Right lobe of liver (tissue), 6 donors: ENCODE results near the gene ADGRF5. TPM values are rescaled to one million over a fixed set of nuclear protein-coding genes. Genes with fewer than 3 reads are reported as not detected.
A peak's percentile ranks its signal among the peaks of the same experiment; 100 is the strongest.

Experiments
- ATAC-seq, 4 donors: fragments of 200-7000 bp; cut with Tn5 transposase; one replicate each; pipeline ENCODE4 v1.9.1; 2020; ENCODE audit warnings: mild to moderate bottlenecking in 4 of 4, moderate library complexity in 4 of 4
- DNase-seq, 3 donors: peaks; one replicate each; pipeline ENCODE4 v3.0.0-alpha.2; 2020
- H3K27ac ChIP-seq, 3 donors: fragments of 200-600 bp; one replicate each; pipeline ENCODE4 v1.8.0; 2022
- H3K27me3 ChIP-seq, 2 donors: fragments of 200-600 bp; one replicate each; pipeline ENCODE4 v1.8.0; 2022
- H3K36me3 ChIP-seq, 4 donors: fragments of 200-600 bp; sonication (generic) in 1 of 4; one replicate each; pipeline versions ENCODE4 v1.5.1 to v1.8.0; 2017 to 2022; ENCODE audit warnings: control low read depth in 1 of 4
- H3K4me1 ChIP-seq, 4 donors: fragments of 200-600 bp; sonication (generic) in 1 of 4; one replicate each; pipeline versions ENCODE4 v1.5.1 to v1.8.0; 2017 to 2022; ENCODE audit warnings: control low read depth in 1 of 4
- H3K4me3 ChIP-seq, 3 donors: fragments of 200-600 bp; one replicate each; pipeline ENCODE4 v1.8.0; 2022
- H3K9me3 ChIP-seq, 4 donors: fragments of 200-600 bp; sonication (generic) in 1 of 4; one replicate each; pipeline versions ENCODE4 v1.5.1 to v1.8.0; 2017 to 2022; ENCODE audit warnings: control low read depth in 1 of 4
- CTCF ChIP-seq, 4 donors: fragments of 200-600 bp in 3 of 4; fragments of 450-650 bp in 1 of 4; IDR thresholded peaks; one replicate each; pipeline versions ENCODE4 v1.5.1 to v1.8.0; 2016 to 2022; ENCODE audit warnings: antibody characterized with exemption in 4 of 4, mild to moderate bottlenecking in 2 of 4
- POLR2A ChIP-seq: fragments of 450-650 bp; IDR thresholded peaks from one replicate; pipeline ENCODE4 v1.6.1; 2017; ENCODE audit warnings: antibody characterized with exemption, mild to moderate bottlenecking
- WGBS: methylation state at CpG from one replicate; pipeline ENCODE4 v1.1.6; 2018; ENCODE audit warnings: low coverage, low lambda C conversion rate; ENCODE audit not compliant: insufficient coverage; ENCODE audit errors: missing lambda C conversion rate; 5-methylcytosine and 5-hydroxymethylcytosine counted together
- intact Hi-C, 2 donors: fragments of 100-400 bp; cut with DNase I; formaldehyde crosslinking; loops; one replicate each; pipeline versions ENCODE4 v1.11.2 to v1.14.1; 2022
- long read RNA-seq: library from polyadenylated mRNA; unstranded; transcript quantifications from one replicate; pipeline ENCODE4 v2.0.0, GENCODE V29; 2019
- total RNA-seq, 6 experiments: library from RNA; depleted of rRNA in 2 of 6; stranded (reverse); fragments of >200 nt in 2 of 6; fragmentation: NEBNext Ultra II Directional in 3 of 6; extraction: Animal tissue kit (Norgen Biotek cat#: 25700) in 3 of 6; gene quantifications; one replicate each; pipeline versions ENCODE4 v1.1.0 to v1.2.4, GENCODE V29; 2016 to 2023
- donor health status: DM: no; HTN: yes; CAD: no.
- donor health status: DM: no; HTN: no; CAD: no.
- donor health status: DM: no; HTN: no; CAD: no.
- donor health status: DM: no; HTN: yes; CAD: no.
- donor health status: DM: no; HTN: yes; CAD: no.

Gene ADGRF5
- total RNA-seq, result 10 to 100 TPM in 3 of 6 experiments, 1 to 10 TPM in 3; 6.5 to 14.6 (median 10.7) TPM
- long read RNA-seq, result 0 reads

GRCh38 chr6:46921731-46922130 lies at the start of gene ADGRF5:
ADGRF5 (minus strand) TSS chr6:46921938; CDS start chr6:46906762, 15,176 bp downstream.
- ATAC-seq (peak; percentile 58 to 74 (median 64)), DNase-seq (peak in 1 of 3 donors; percentile 19)
- TF ChIP-seq POLR2A (peak; percentile 14), CTCF (IDR thresholded peaks at IDR 0.05) (no peak)
- Histone ChIP-seq H3K4me3 (peak within 1 kb of the TSS; percentile 5 to 29 (median 7)), H3K27me3 (no peaks in the 10 kb centered on the region), H3K27ac (peak within 1 kb of the TSS in 2 of 3 donors; percentile 18 to 28), H3K9me3 (no peaks in the 10 kb centered on the region), H3K36me3 (no peaks in the 10 kb centered on the region), H3K4me1 (no peaks in the 10 kb centered on the region)
- WGBS, result 50% methylated on average over 7 of the region's 13 CpGs
- intact Hi-C loops, result no loop called here

GRCh38 chr6:46969206-46969605 lies 47.5 kb upstream of the ADGRF5 start:
- H3K27ac ChIP-seq, result no peak overlapping the region
- H3K27me3 ChIP-seq, result no peaks in the 10 kb centered on the region
- no peak overlapping the region for H3K4me3 ChIP-seq
- no peak for ATAC-seq
- no peak for DNase-seq
- TF ChIP-seq POLR2A (no peak), CTCF (IDR thresholded peaks at IDR 0.05) (no peak)
- intact Hi-C loops, result no loop called here
- H3K9me3 ChIP-seq, result no peaks in the 10 kb centered on the region
- no peaks in the 10 kb centered on the region for H3K36me3 ChIP-seq
- no peaks in the 10 kb centered on the region for H3K4me1 ChIP-seq
- WGBS, result 58% methylated on average over 1 of the region's 1 CpG

- DNase-seq (no peak), ATAC-seq (no peak)
- TF ChIP-seq POLR2A, result no peak
- no peak for TF ChIP-seq CTCF (IDR thresholded peaks at IDR 0.05)
- Histone ChIP-seq H3K27ac (no peak overlapping the region), H3K27me3 (no peaks in the 10 kb centered on the region), H3K4me3 (no peak overlapping the region), H3K4me1 (no peaks in the 10 kb centered on the region), H3K9me3 (no peaks in the 10 kb centered on the region), H3K36me3 (no peaks in the 10 kb centered on the region)
- intact Hi-C loops, result no loop called here
Observed at GRCh38 chr6:46967826-46968349, 46.1 kb upstream of the ADGRF5 start.

- WGBS, result 46% methylated on average over 12 of the region's 12 CpGs
- Histone ChIP-seq H3K4me1 (no peaks in the 10 kb centered on the region), H3K27me3 (no peaks in the 10 kb centered on the region), H3K36me3 (no peaks in the 10 kb centered on the region), H3K4me3 (no peak overlapping the region), H3K27ac (no peak overlapping the region), H3K9me3 (no peaks in the 10 kb centered on the region)
- TF ChIP-seq POLR2A, result no peak
- no peak for TF ChIP-seq CTCF (IDR thresholded peaks at IDR 0.05)
- intact Hi-C loops, result no loop called here
- DNase-seq (no peak), ATAC-seq (no peak)
Observed at GRCh38 chr6:46964716-46965519, 43.2 kb upstream of the ADGRF5 start.
